Measurements from ENCODE around the gene MMP28.

DNA sequence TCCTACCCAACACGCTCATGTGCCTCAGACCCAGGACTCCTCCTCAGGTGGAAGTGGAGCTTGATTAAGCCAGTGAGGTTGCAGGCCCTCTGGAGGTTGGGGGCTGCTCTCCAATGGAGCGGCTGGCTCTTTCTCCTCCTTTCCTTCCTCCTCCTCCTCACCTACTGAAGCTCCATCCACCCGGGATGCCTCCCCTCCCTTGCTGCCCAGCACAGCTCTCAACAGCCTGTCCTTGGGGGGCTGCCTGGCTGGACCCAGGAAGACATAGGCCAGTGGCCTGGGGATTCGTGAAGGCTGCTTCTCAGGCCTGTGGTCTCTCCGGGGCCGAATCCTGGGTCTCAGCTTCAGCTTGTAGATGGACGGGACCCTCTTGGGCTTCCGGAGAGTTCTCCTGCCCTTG is 50.6 kb downstream of the MMP28 start:
- TF ChIP-seq, protein P1, sequence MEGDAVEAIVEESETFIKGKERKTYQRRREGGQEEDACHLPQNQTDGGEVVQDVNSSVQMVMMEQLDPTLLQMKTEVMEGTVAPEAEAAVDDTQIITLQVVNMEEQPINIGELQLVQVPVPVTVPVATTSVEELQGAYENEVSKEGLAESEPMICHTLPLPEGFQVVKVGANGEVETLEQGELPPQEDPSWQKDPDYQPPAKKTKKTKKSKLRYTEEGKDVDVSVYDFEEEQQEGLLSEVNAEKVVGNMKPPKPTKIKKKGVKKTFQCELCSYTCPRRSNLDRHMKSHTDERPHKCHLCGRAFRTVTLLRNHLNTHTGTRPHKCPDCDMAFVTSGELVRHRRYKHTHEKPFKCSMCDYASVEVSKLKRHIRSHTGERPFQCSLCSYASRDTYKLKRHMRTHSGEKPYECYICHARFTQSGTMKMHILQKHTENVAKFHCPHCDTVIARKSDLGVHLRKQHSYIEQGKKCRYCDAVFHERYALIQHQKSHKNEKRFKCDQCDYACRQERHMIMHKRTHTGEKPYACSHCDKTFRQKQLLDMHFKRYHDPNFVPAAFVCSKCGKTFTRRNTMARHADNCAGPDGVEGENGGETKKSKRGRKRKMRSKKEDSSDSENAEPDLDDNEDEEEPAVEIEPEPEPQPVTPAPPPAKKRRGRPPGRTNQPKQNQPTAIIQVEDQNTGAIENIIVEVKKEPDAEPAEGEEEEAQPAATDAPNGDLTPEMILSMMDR (IDR thresholded peaks at IDR 0.05; ENCODE audit: low read depth, low read length, poor library complexity, severe bottlenecking): no peak
- no peak for TF ChIP-seq EZH2phosphoT487 (IDR thresholded peaks at IDR 0.05; ENCODE audit: borderline replicate concordance, low read length)
